ENCODE data around the gene HYI. TPM values are rescaled to one million over a fixed set of nuclear protein-coding genes. Genes with fewer than 3 reads are reported as not detected.

Gene HYI
- total and polyA plus RNA-seq, 2 of the 8 experiments (the other 6 are each of a cell fraction or from before 2014, with no cell fraction given): 14.4 to 17.7 TPM

DNA sequence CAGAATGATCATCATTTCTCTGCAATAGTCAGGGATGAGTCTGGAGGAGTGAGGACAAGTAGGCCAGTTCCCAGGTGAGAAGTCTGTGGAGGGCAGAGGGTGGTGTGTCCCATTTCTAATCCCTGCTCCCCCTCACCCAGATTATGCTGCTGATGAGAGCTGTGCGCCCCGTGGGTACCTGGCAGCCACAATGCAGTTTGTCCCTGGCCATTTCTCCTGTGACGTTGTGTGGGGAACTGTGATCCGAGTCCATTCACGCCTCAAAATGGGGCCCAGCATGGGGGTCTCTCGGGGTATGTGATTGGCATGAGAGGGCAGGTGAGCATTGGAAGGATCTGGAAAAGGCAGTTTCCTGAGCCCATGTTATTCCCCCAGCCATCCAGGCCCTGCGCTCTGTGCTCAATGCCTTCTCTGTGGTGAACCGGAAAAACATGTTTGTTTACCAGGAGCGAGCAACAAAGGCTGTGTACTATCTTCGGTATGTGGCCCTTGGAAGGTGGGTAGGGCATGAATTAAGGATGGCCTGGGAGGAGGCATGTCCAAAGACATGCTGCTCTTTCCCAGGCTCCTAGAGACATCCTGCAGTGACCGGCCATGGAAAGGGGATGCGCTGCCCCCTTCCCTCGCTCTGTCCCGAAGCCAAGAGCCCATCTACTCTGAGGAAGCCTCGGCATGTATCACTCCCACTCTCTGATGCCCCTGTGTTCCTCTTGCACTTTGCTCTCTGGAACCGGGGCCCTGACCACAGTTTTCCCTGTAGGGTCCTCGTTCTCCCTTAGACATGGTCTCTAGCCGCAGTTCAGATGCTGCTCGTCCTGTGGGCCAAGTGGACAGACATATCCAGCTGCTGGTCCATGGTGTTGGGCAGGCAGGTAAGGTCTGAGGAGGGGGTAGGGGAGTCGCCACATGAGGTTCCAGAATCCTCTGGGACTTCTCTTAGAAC is 16.4 kb downstream of the HYI start:
- WGBS, 2 experiments (ENCODE audit: extremely low coverage in 1 of 2, insufficient coverage in 1 of 2, insufficient read length in 1 of 2, insufficient replicate concordance in 2 of 2, low coverage in 1 of 2, low lambda C conversion rate in 2 of 2, missing lambda C conversion rate in 1 of 2): 93% methylated on average over 20 of the region's 20 CpGs; no CpG with 5 or more reads in 1 of the 2 experiments
- peak overlapping the region; percentile 40; the same call in 1 of the 2 replicates for H3K27ac ChIP-seq (ENCODE audit: low read depth, low read length)
- no peaks in the 10 kb centered on the region for H3K9me3 ChIP-seq (ENCODE audit: insufficient read depth in 2 of 2, low read depth in 1 of 2, low read length in 1 of 2)
- H3K36me3 ChIP-seq (ENCODE audit: control insufficient read depth in 2 of 4, insufficient read depth in 4 of 4, low read length in 3 of 4): peaks cover 0 to 21% (median 7%) of the 10 kb centered on the region in 4 experiments; a peak in 6 of 8 replicates
- no peak overlapping the region for H2BK20ac ChIP-seq (ENCODE audit: low read length)
- H2BK12ac ChIP-seq (ENCODE audit: low read depth, low read length): no peak overlapping the region
- H4K91ac ChIP-seq (replicated peaks; ENCODE audit: insufficient read length, low read length): no peak overlapping the region
- no peaks in the 10 kb centered on the region for H3K4me1 ChIP-seq (replicated peaks in 1 of 4; ENCODE audit: control insufficient read depth in 3 of 4, insufficient read depth in 4 of 4, low read length in 3 of 4)
- no peak overlapping the region for H3K9ac ChIP-seq (replicated peaks in 1 of 4; ENCODE audit: extremely low read depth in 1 of 4, low read depth in 3 of 4, low read length in 3 of 4)
- no peak overlapping the region for H2AFZ ChIP-seq (ENCODE audit: low read length)
- no peak overlapping the region for H3K4me3 ChIP-seq (ENCODE audit: extremely low read depth in 1 of 4, insufficient read depth in 2 of 4, low read depth in 3 of 4, low read length in 4 of 4)
- H4K8ac ChIP-seq (ENCODE audit: extremely low read depth, insufficient read depth, low read length): no peak overlapping the region; the same call in 1 of the 2 replicates
- H3K4me2 ChIP-seq (ENCODE audit: insufficient read depth in 1 of 2, low read depth in 2 of 2, low read length in 2 of 2): no peak overlapping the region
- no peak overlapping the region for H3K14ac ChIP-seq (ENCODE audit: insufficient read length)
- H4K20me1 ChIP-seq (replicated peaks in 1 of 2; ENCODE audit: control insufficient read depth in 1 of 2, insufficient read depth in 2 of 2, low read length in 2 of 2): peaks cover 0 to 4% of the 10 kb centered on the region in 2 experiments
- H4K5ac ChIP-seq (ENCODE audit: insufficient read length, low read depth, low read length): no peak overlapping the region
- no peak for DNase-seq (ENCODE audit: low read depth in 1 of 2, low spot score in 2 of 2)
- ChIA-PET CTCF (ENCODE audit: partially characterized antibody) (interaction anchor here (1.1 to 1.4 kb wide), 2 partner anchors 11 to 92 kb away, joined by 3 read pairs; no protein-coding TSS in a partner anchor), POLR2A (ENCODE audit: partially characterized antibody) (interaction anchor here (0.8 to 1.3 kb wide), 3 partner anchors 8 to 16 kb away, joined by 3 to 6 read pairs (median 3); partner anchors contain the start of gene HYI)
- H3K23ac ChIP-seq (ENCODE audit: insufficient read length): no peak overlapping the region
- H3K4ac ChIP-seq (replicated peaks; ENCODE audit: insufficient read length, low read depth, low read length): no peak overlapping the region
- H3K79me1 ChIP-seq (ENCODE audit: low read depth, low read length): no peaks in the 10 kb centered on the region
- H3K27me3 ChIP-seq (replicated peaks in 1 of 4; ENCODE audit: control insufficient read depth in 3 of 4, extremely low read depth in 1 of 4, insufficient read depth in 3 of 4, low read length in 3 of 4): no peaks in the 10 kb centered on the region
- no peak overlapping the region for H2AK5ac ChIP-seq (ENCODE audit: low read depth, low read length)
- no peak overlapping the region for H3K18ac ChIP-seq (ENCODE audit: extremely low read depth, low read length)
- FAIRE-seq: no peak
- H3K56ac ChIP-seq (replicated peaks; ENCODE audit: insufficient read length, low read depth, low read length): no peak overlapping the region
- H3K79me2 ChIP-seq (ENCODE audit: control insufficient read depth in 1 of 2, insufficient read depth in 2 of 2, low read length in 2 of 2): no peaks in the 10 kb centered on the region
- no peak overlapping the region for H2BK15ac ChIP-seq (ENCODE audit: low read length)
- no peaks in the 10 kb centered on the region for H3K23me2 ChIP-seq (ENCODE audit: low read depth, low read length)
- no peak overlapping the region; the same call in 1 of the 2 replicates for H2BK5ac ChIP-seq (ENCODE audit: low read depth, low read length)
- H2BK120ac ChIP-seq (replicated peaks; ENCODE audit: low read depth, low read length): no peak overlapping the region
- no peak for TF ChIP-seq YY1 (IDR thresholded peaks at IDR 0.05; ENCODE audit: low read depth, low read length)
- TF ChIP-seq CBX8 (IDR thresholded peaks at IDR 0.05; ENCODE audit: borderline replicate concordance, low read depth, low read length): no peak
- no peak for TF ChIP-seq EGR1 (IDR thresholded peaks at IDR 0.05; ENCODE audit: borderline replicate concordance, low read depth, low read length)
- TF ChIP-seq KDM1A (IDR thresholded peaks at IDR 0.05; ENCODE audit: borderline replicate concordance, low read length): no peak
- no peak for TF ChIP-seq ASH2L (IDR thresholded peaks at IDR 0.05; ENCODE audit: low read length)
- TF ChIP-seq, protein P1, sequence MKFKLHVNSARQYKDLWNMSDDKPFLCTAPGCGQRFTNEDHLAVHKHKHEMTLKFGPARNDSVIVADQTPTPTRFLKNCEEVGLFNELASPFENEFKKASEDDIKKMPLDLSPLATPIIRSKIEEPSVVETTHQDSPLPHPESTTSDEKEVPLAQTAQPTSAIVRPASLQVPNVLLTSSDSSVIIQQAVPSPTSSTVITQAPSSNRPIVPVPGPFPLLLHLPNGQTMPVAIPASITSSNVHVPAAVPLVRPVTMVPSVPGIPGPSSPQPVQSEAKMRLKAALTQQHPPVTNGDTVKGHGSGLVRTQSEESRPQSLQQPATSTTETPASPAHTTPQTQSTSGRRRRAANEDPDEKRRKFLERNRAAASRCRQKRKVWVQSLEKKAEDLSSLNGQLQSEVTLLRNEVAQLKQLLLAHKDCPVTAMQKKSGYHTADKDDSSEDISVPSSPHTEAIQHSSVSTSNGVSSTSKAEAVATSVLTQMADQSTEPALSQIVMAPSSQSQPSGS (IDR thresholded peaks at IDR 0.05; ENCODE audit: low read length): no peak
- TF ChIP-seq CHD1 (IDR thresholded peaks at IDR 0.05; ENCODE audit: low read depth, low read length): no peak
- no peak for TF ChIP-seq POU5F1 (IDR thresholded peaks at IDR 0.05; ENCODE audit: low read depth, low read length)
- no peak for TF ChIP-seq SUZ12 (IDR thresholded peaks at IDR 0.05; ENCODE audit: low read length)
